IMR-90 (cell line): ENCODE data around the gene MAPK9. TPM values are rescaled to one million over a fixed set of nuclear protein-coding genes. Genes with fewer than 3 reads are reported as not detected.

ENCODE experiments used
- ATAC-seq: fragments of 200-7000 bp; cut with Tn5 transposase; 2 replicates; pipeline ENCODE4 v1.9.1; 2020; ENCODE audit warnings: low read depth, mild to moderate bottlenecking, moderate library complexity
- BruUV-seq: library from RNA; stranded (reverse); fragments of 400-500 nt; replicated peaks from 2 replicates; lab custom pipeline; 2021; lab: Mats Ljungman, UMichigan
- CTCF ChIA-PET: fragments of 300-600 bp; formaldehyde crosslinking; extraction: SDS; loops from one replicate; lab custom pipeline; 2021; ENCODE audit warnings: antibody characterized with exemption; lab: Yijun Ruan, JAX
- POLR2A ChIA-PET: fragments of 300-600 bp; sonication (Branson Sonifier 250); formaldehyde crosslinking; loops from one replicate; lab custom pipeline; 2022; ENCODE audit warnings: antibody characterized with exemption; ENCODE audit not compliant: unreplicated experiment; lab: Charles Lee
- DNase-seq: peaks from one replicate; pipeline ENCODE4 v3.0.0; 2013
- H2AFZ ChIP-seq: replicated peaks from 2 replicates; pipeline ENCODE3; 2013; ENCODE audit warnings: low read length, mild to moderate bottlenecking; ENCODE audit not compliant: poor library complexity
- H2AK5ac ChIP-seq: 2 replicates; pipeline ENCODE4 v1.6.1; 2013; ENCODE audit warnings: low read depth, low read length, inconsistent platforms
- H2AK9ac ChIP-seq: replicated peaks from 2 replicates; pipeline ENCODE3; 2013; ENCODE audit warnings: mild to moderate bottlenecking, low read depth, low read length, moderate library complexity; ENCODE audit not compliant: poor library complexity
- H2BK120ac ChIP-seq: 2 replicates; pipeline ENCODE4 v1.6.1; 2013; ENCODE audit warnings: low read depth, low read length, inconsistent platforms
- H2BK15ac ChIP-seq: 3 replicates; pipeline ENCODE4 v1.6.1; 2013; ENCODE audit warnings: low read depth, low read length, inconsistent platforms
- H2BK20ac ChIP-seq: 2 replicates; pipeline ENCODE4 v1.6.1; 2013; ENCODE audit warnings: low read depth, mild to moderate bottlenecking, inconsistent platforms, low read length, moderate library complexity
- H2BK5ac ChIP-seq: 2 replicates; pipeline ENCODE4 v1.6.1; 2013; ENCODE audit warnings: mild to moderate bottlenecking, low read depth, low read length, inconsistent platforms; ENCODE audit not compliant: poor library complexity, severe bottlenecking
- H3K14ac ChIP-seq: replicated peaks from 2 replicates; pipeline ENCODE4 v1.6.1; 2013; ENCODE audit warnings: low read depth, low read length, inconsistent platforms
- H3K18ac ChIP-seq: 2 replicates; pipeline ENCODE4 v1.6.1; 2013; ENCODE audit warnings: low read depth, low read length, control low read depth
- H3K23ac ChIP-seq: 2 replicates; pipeline ENCODE4 v1.6.1; 2013; ENCODE audit warnings: low read depth, low read length, inconsistent platforms
- H3K27ac ChIP-seq: 2 replicates; pipeline ENCODE4 v1.5.1; 2013; ENCODE audit warnings: mild to moderate bottlenecking, control low read depth, low read length; ENCODE audit not compliant: insufficient read depth
- H3K27me3 ChIP-seq: 2 replicates; pipeline ENCODE4 v1.6.1; 2013; ENCODE audit warnings: low read length; ENCODE audit not compliant: control insufficient read depth, insufficient read depth
- H3K36me3 ChIP-seq: 2 replicates; pipeline ENCODE4 v1.6.1; 2013; ENCODE audit warnings: low read length, mixed read lengths; ENCODE audit not compliant: control insufficient read depth, insufficient read depth
- H3K4ac ChIP-seq: 2 replicates; pipeline ENCODE4 v1.6.1; 2013; ENCODE audit warnings: low read depth, low read length, inconsistent platforms
- H3K4me1 ChIP-seq: 2 replicates; pipeline ENCODE4 v1.6.1; 2013; ENCODE audit warnings: low read length, mixed read lengths; ENCODE audit not compliant: control insufficient read depth, insufficient read depth
- H3K4me2 ChIP-seq: 2 replicates; pipeline ENCODE4 v1.6.1; 2013; ENCODE audit warnings: low read depth, mild to moderate bottlenecking, control low read depth, low read length, moderate library complexity
- H3K4me3 ChIP-seq: 2 replicates; pipeline ENCODE4 v1.5.1; 2013; ENCODE audit warnings: low read depth, mild to moderate bottlenecking, control low read depth, low read length, moderate library complexity; ENCODE audit not compliant: insufficient read depth
- H3K56ac ChIP-seq: 2 replicates; pipeline ENCODE4 v1.6.1; 2013; ENCODE audit warnings: low read length, inconsistent platforms; ENCODE audit not compliant: insufficient read depth; ENCODE audit errors: extremely low read depth
- H3K79me1 ChIP-seq, 2 experiments: 2 replicates each; pipeline ENCODE4 v1.6.1; 2013; ENCODE audit warnings: low read length in 2 of 2, inconsistent platforms in 1 of 2, low read depth in 1 of 2
- H3K9ac ChIP-seq: 2 replicates; pipeline ENCODE4 v1.6.1; 2013; ENCODE audit warnings: low read depth, low read length, control low read depth
- H3K9me1 ChIP-seq: 2 replicates; pipeline ENCODE4 v1.6.1; 2013; ENCODE audit warnings: low read length, inconsistent platforms; ENCODE audit not compliant: insufficient read depth
- H3K9me3 ChIP-seq: 2 replicates; pipeline ENCODE4 v1.6.1; 2013; ENCODE audit warnings: low read length; ENCODE audit not compliant: control insufficient read depth, insufficient read depth
- H4K20me1 ChIP-seq: 2 replicates; pipeline ENCODE4 v1.6.1; 2013; ENCODE audit warnings: low read length, inconsistent platforms; ENCODE audit not compliant: insufficient read depth
- H4K5ac ChIP-seq: 2 replicates; pipeline ENCODE4 v1.6.1; 2013; ENCODE audit warnings: mild to moderate bottlenecking, low read depth, low read length, control low read depth
- H4K8ac ChIP-seq, 2 experiments: 2 replicates each; pipeline ENCODE4 v1.6.1; 2013; ENCODE audit warnings: low read depth in 2 of 2, low read length in 2 of 2, control low read depth in 1 of 2, inconsistent platforms in 1 of 2
- H4K91ac ChIP-seq: 2 replicates; pipeline ENCODE4 v1.6.1; 2013; ENCODE audit warnings: low read depth, low read length, inconsistent platforms; ENCODE audit not compliant: insufficient read depth
- CEBPB ChIP-seq: IDR thresholded peaks from 2 replicates; pipeline ENCODE4 v1.6.1; 2012; ENCODE audit warnings: low read depth, low read length, improper control_type of control experiment
- CHD1 ChIP-seq: IDR thresholded peaks from 2 replicates; pipeline ENCODE4 v1.6.1; 2012; ENCODE audit warnings: low read depth, low read length, improper control_type of control experiment
- CTCF ChIP-seq: conservative IDR thresholded peaks from 2 replicates; pipeline ENCODE4 v1.5.1; 2012; ENCODE audit warnings: mild to moderate bottlenecking, low read depth, low read length, improper control_type of control experiment
- FOS ChIP-seq: fragments of 150-350 bp; IDR thresholded peaks from 2 replicates; pipeline ENCODE4 v1.6.1; 2016; ENCODE audit warnings: low read depth, low read length
- MAFK ChIP-seq: IDR thresholded peaks from 2 replicates; pipeline ENCODE4 v1.6.1; 2012; ENCODE audit warnings: low read depth, low read length, improper control_type of control experiment
- MAZ ChIP-seq: IDR thresholded peaks from 2 replicates; pipeline ENCODE4 v1.6.1; 2012; ENCODE audit warnings: low read depth, mild to moderate bottlenecking, low read length, improper control_type of control experiment, moderate library complexity, borderline replicate concordance
- MXI1 ChIP-seq: IDR thresholded peaks from 2 replicates; pipeline ENCODE4 v1.6.1; 2012; ENCODE audit warnings: low read depth, mild to moderate bottlenecking, low read length, moderate library complexity, borderline replicate concordance
- NFE2L2 ChIP-seq: fragments of 150-350 bp; IDR thresholded peaks from 2 replicates; pipeline ENCODE4 v1.6.1; 2016; ENCODE audit warnings: low read depth, mild to moderate bottlenecking, low read length
- POLR2A ChIP-seq: IDR thresholded peaks from 2 replicates; pipeline ENCODE4 v1.6.1; 2012; ENCODE audit warnings: mild to moderate bottlenecking, low read depth, low read length
- RAD21 ChIP-seq: IDR thresholded peaks from 2 replicates; pipeline ENCODE4 v1.6.1; 2012; ENCODE audit warnings: low read length, improper control_type of control experiment
- RCOR1 ChIP-seq: IDR thresholded peaks from 2 replicates; pipeline ENCODE4 v1.6.1; 2012; ENCODE audit warnings: mild to moderate bottlenecking, low read length, improper control_type of control experiment; ENCODE audit not compliant: insufficient replicate concordance
- RFX5 ChIP-seq: IDR thresholded peaks from 2 replicates; pipeline ENCODE4 v1.8.0; 2012; ENCODE audit warnings: low read depth, mild to moderate bottlenecking, low read length, moderate library complexity
- SMC3 ChIP-seq: fragments of 150-350 bp; IDR thresholded peaks from 2 replicates; pipeline ENCODE4 v1.6.1; 2016; ENCODE audit warnings: low read depth, mild to moderate bottlenecking, antibody characterized with exemption, low read length, moderate library complexity
- WGBS, 2 experiments: methylation state at CpG; one replicate each; pipeline versions ENCODE4 v1.1.5 to v1.1.7; 2013; ENCODE audit warnings: missing lambda C conversion rate in 2 of 2; ENCODE audit not compliant: insufficient read length in 1 of 2; ENCODE audit errors: extremely low coverage in 2 of 2; 5-methylcytosine and 5-hydroxymethylcytosine counted together
- dilution Hi-C: fragments of 300-500 bp; cut with HindIII; formaldehyde crosslinking; loops from one replicate; pipeline ENCODE4 v1.14.3; 2018; ENCODE audit warnings: low sequenced_read_pairs; ENCODE audit not compliant: unreplicated experiment
- in situ Hi-C: fragments of 300-500 bp; cut with MboI; formaldehyde crosslinking; loops from 3 replicates; pipeline ENCODE4 v1.14.3; 2019; ENCODE audit warnings: low sequenced_read_pairs, inconsistent platforms, mixed read lengths
- intact Hi-C: fragments of 100-400 bp; cut with micrococcal nuclease; formaldehyde crosslinking; loops from 2 replicates; pipeline ENCODE4 v1.10.0; 2022
- polyA plus RNA-seq, 3 experiments: library from polyadenylated mRNA; depleted of rRNA; stranded (reverse); fragments of >200 nt; gene quantifications; 2 replicates each; pipeline ENCODE4 v1.2.3, GENCODE V29; 2012; ENCODE audit warnings: low replicate concordance in 1 of 3
- total RNA-seq: library from RNA; depleted of rRNA; stranded (reverse); fragments of >200 nt; gene quantifications from 2 replicates; pipeline ENCODE4 v1.2.3, GENCODE V29; 2012
- TF ChIP-seq, protein P1 (sequence below): fragments of 150-350 bp; IDR thresholded peaks from 2 replicates; pipeline ENCODE4 v1.6.1; 2016; ENCODE audit warnings: low read depth, mild to moderate bottlenecking, low read length, moderate library complexity, borderline replicate concordance
- TF ChIP-seq, protein P2 (sequence below): fragments of 150-350 bp; IDR thresholded peaks from 2 replicates; pipeline ENCODE4 v1.6.1; 2017; ENCODE audit warnings: mild to moderate bottlenecking, antibody characterized with exemption, low read length, low read depth

The MAPK9 gene
- total and polyA plus RNA-seq, 2 of the 4 experiments (the other 2 are of a cell fraction): 22.9 to 23.3 TPM

DNA sequence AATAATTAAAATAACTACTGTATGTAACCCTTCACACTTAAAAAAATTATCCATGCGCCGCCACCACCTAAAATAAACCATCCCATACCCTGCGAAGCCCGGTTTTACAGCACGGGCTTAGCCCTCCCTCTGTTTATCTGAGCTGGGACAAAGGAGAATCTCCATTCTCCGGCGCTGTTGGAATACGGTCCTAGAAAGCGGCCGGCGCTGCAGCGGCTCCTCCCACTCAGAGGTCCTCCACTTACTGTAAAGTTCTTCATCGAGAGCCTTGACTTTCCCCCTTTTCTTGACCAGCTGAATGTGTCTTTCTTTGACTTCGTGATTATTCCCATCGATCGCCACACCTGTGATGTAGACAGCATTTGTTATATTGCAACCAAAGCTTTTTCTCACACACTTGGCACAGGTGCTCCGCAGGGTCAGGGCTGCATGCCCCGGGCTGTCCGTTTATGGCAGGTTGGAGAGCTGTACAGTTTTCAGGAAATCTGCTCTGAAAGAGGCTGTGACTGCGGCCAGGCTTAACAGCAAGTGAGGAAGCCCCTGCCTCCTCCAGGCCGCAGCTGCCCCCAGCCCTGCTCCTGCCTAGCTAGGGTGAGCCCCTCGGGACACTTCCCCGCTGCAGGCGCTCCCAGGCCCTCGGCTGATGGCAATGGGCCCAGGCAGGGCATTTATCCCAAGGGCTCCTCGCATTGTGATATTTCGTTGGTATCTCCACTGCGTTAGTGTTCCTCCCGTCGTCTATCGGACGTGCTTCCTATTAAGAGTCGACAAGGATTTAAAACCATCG lies 44.5 kb upstream of the MAPK9 start:
- Histone ChIP-seq H2AFZ (no peak overlapping the region), H3K9me3 (no peaks in the 10 kb centered on the region), H3K4me3 (no peak overlapping the region), H3K18ac (no peak overlapping the region), H3K27ac (no peak overlapping the region), H4K91ac (no peak overlapping the region), H4K5ac (no peak overlapping the region), H3K56ac (no peak overlapping the region), H3K36me3 (peaks cover 27% of the 10 kb centered on the region), H2AK5ac (no peak overlapping the region), H3K23ac (no peak overlapping the region), H2BK120ac (no peak overlapping the region), H2BK15ac (no peak overlapping the region), H3K79me1 (peaks cover 0 to 15% of the 10 kb centered on the region in 2 experiments; a peak in 3 of 4 replicates), H3K9ac (no peak overlapping the region), H3K14ac (no peak overlapping the region), H4K20me1 (peaks cover 9% of the 10 kb centered on the region), H3K9me1 (peaks cover 17% of the 10 kb centered on the region), H3K4ac (no peak overlapping the region), H2BK20ac (no peak overlapping the region), H3K27me3 (no peaks in the 10 kb centered on the region), H3K4me2 (no peak overlapping the region), H2BK5ac (no peak overlapping the region), H4K8ac (no peak overlapping the region), H3K4me1 (peaks cover 7% of the 10 kb centered on the region), H2AK9ac (no peak overlapping the region)
- BruUV-seq: no TSS peak
- intact Hi-C loops: no loop called here
- 95% methylated on average over 17 of the region's 34 CpGs; no CpG with 5 or more reads in 1 of the 2 experiments for WGBS, 2 experiments
- no peak for DNase-seq
- CTCF ChIA-PET: no interaction called here
- ATAC-seq: no peak
- in situ Hi-C loops: no loop called here
- POLR2A ChIA-PET: no interaction called here
- dilution Hi-C loops: no loop called here
- no peak for TF ChIP-seq FOS
- no peak for TF ChIP-seq MAFK
- TF ChIP-seq, protein P1, sequence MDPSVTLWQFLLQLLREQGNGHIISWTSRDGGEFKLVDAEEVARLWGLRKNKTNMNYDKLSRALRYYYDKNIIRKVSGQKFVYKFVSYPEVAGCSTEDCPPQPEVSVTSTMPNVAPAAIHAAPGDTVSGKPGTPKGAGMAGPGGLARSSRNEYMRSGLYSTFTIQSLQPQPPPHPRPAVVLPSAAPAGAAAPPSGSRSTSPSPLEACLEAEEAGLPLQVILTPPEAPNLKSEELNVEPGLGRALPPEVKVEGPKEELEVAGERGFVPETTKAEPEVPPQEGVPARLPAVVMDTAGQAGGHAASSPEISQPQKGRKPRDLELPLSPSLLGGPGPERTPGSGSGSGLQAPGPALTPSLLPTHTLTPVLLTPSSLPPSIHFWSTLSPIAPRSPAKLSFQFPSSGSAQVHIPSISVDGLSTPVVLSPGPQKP: no peak
- no peak for TF ChIP-seq RCOR1
- no peak for TF ChIP-seq CTCF
- no peak for TF ChIP-seq RAD21
- TF ChIP-seq MAZ: no peak
- TF ChIP-seq POLR2A: no peak
- no peak for TF ChIP-seq NFE2L2
- TF ChIP-seq RFX5: no peak
- TF ChIP-seq, protein P2, sequence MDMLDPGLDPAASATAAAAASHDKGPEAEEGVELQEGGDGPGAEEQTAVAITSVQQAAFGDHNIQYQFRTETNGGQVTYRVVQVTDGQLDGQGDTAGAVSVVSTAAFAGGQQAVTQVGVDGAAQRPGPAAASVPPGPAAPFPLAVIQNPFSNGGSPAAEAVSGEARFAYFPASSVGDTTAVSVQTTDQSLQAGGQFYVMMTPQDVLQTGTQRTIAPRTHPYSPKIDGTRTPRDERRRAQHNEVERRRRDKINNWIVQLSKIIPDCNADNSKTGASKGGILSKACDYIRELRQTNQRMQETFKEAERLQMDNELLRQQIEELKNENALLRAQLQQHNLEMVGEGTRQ: no peak
- TF ChIP-seq CEBPB: no peak
- no peak for TF ChIP-seq CHD1
- TF ChIP-seq MXI1: no peak
- TF ChIP-seq SMC3: no peak
